K562 (cell line): ENCODE data around the gene NUFIP1. TPM values are rescaled to one million over a fixed set of nuclear protein-coding genes. Genes with fewer than 3 reads are reported as not detected.

Experiments
- ATAC-seq: fragments of 200-7000 bp; cut with Tn5 transposase; 3 replicates; pipeline ENCODE4 v1.9.1; 2020; ENCODE audit warnings: moderate library complexity
- BruUV-seq: library from RNA; stranded (reverse); fragments of 400-500 nt; replicated peaks from 2 replicates; lab custom pipeline; 2021; lab: Mats Ljungman, UMichigan
- CTCF ChIA-PET: fragments of 300-600 bp; formaldehyde crosslinking; extraction: SDS; loops from one replicate; lab custom pipeline; 2021; ENCODE audit warnings: low intra/inter-chr PET ratio; lab: Yijun Ruan, JAX
- POLR2A ChIA-PET: fragments of 300-600, 350-650 bp; sonication (Branson Sonifier 250); formaldehyde crosslinking; extraction: SDS; loops from one replicate; lab custom pipeline; 2021; ENCODE audit warnings: antibody characterized with exemption, inconsistent platforms; lab: Yijun Ruan, JAX
- DNase-seq, 4 experiments: peaks; one replicate each; pipeline versions ENCODE4 v3.0.0 to v3.0.0-alpha.2; 2011 to 2018; ENCODE audit warnings: low spot score in 3 of 4, mixed read lengths in 3 of 4; ENCODE audit errors: extremely low read depth in 1 of 4
- FAIRE-seq: peaks from 2 replicates; lab custom pipeline; 2011; peaks lifted over from hg19 to GRCh38; lab: Jason Lieb, UNC
- H2AFZ ChIP-seq: 2 replicates; pipeline ENCODE4 v1.6.0; 2011; ENCODE audit warnings: low read depth, low read length, control low read depth, inconsistent platforms
- H3K27ac ChIP-seq: fragments of 200-600 bp; 3 replicates; pipeline ENCODE4 v1.8.0; 2011; ENCODE audit warnings: low read depth, mild to moderate bottlenecking, control low read depth, inconsistent platforms, low read length, moderate library complexity, mixed read lengths; ENCODE audit errors: extremely low read depth
- H3K27me3 ChIP-seq, 2 experiments: fragments of 300-600 bp in 1 of 2; 2 replicates in 1 of 2; 3 replicates in 1 of 2; pipeline versions ENCODE4 v1.6.0 to v1.8.0; 2011; ENCODE audit warnings: inconsistent platforms in 2 of 2, low read length in 2 of 2, mild to moderate bottlenecking in 1 of 2, mixed read lengths in 1 of 2, moderate library complexity in 1 of 2; ENCODE audit not compliant: control insufficient read depth in 2 of 2, insufficient read depth in 2 of 2
- H3K36me3 ChIP-seq: fragments of 300-600 bp; 3 replicates; pipeline ENCODE4 v1.8.0; 2011; ENCODE audit warnings: mild to moderate bottlenecking, low read length, inconsistent platforms; ENCODE audit not compliant: control insufficient read depth, insufficient read depth
- H3K4me1 ChIP-seq, 2 experiments: fragments of 200-600 bp in 1 of 2; replicated peaks in 1 of 2; 2 replicates in 1 of 2; 3 replicates in 1 of 2; pipeline versions ENCODE4 v1.5.1 to v1.8.0; 2011; ENCODE audit warnings: inconsistent platforms in 2 of 2, low read length in 2 of 2, mild to moderate bottlenecking in 1 of 2, mixed read lengths in 1 of 2, moderate library complexity in 1 of 2; ENCODE audit not compliant: control insufficient read depth in 2 of 2, insufficient read depth in 2 of 2
- H3K4me2 ChIP-seq: 2 replicates; pipeline ENCODE4 v1.6.1; 2011; ENCODE audit warnings: low read length, control low read depth, inconsistent platforms, mixed read lengths; ENCODE audit not compliant: insufficient read depth
- H3K4me3 ChIP-seq: fragments of 200-600 bp; sonication (generic), shearing (Covaris generic); 2 replicates; pipeline ENCODE4 v1.5.1; 2016; ENCODE audit warnings: control low read depth, inconsistent platforms
- H3K79me2 ChIP-seq: fragments of 200-600 bp; 3 replicates; pipeline ENCODE4 v1.8.0; 2011; ENCODE audit warnings: low read length, inconsistent platforms; ENCODE audit not compliant: control insufficient read depth, insufficient read depth
- H3K9ac ChIP-seq, 2 experiments: 2 replicates each; pipeline versions ENCODE4 v1.6.0 to v1.6.1; 2011; ENCODE audit warnings: low read depth in 2 of 2, low read length in 2 of 2, control low read depth in 1 of 2, inconsistent platforms in 1 of 2, mild to moderate bottlenecking in 1 of 2, mixed read lengths in 1 of 2; ENCODE audit not compliant: insufficient read depth in 1 of 2
- H3K9me1 ChIP-seq: one replicate; pipeline ENCODE4 v1.6.0; 2011; ENCODE audit warnings: inconsistent platforms, mild to moderate bottlenecking, low read length, moderate library complexity; ENCODE audit not compliant: control insufficient read depth, insufficient read depth
- H3K9me3 ChIP-seq: replicated peaks from 2 replicates; pipeline ENCODE4 v1.5.1; 2011; ENCODE audit warnings: low read depth, low read length, inconsistent platforms; ENCODE audit not compliant: control insufficient read depth, insufficient read depth
- H4K20me1 ChIP-seq: replicated peaks from 2 replicates; pipeline ENCODE4 v1.6.1; 2011; ENCODE audit warnings: low read length, inconsistent platforms, mixed read lengths; ENCODE audit not compliant: control insufficient read depth, insufficient read depth
- NRF1 ChIP-seq, 2 experiments: fragments of 450-650 bp; IDR thresholded peaks in 1 of 2; conservative IDR thresholded peaks in 1 of 2; 2 replicates each; pipeline ENCODE4 v1.6.1; 2014; ENCODE audit warnings: mild to moderate bottlenecking in 2 of 2
- SETDB1 ChIP-seq: IDR thresholded peaks from one replicate; pipeline ENCODE4 v1.6.1; 2012; ENCODE audit warnings: low read length, control low read depth, inconsistent platforms
- SLC30A9 ChIP-seq: fragments of 250-450 bp; sonication (Bioruptor Pico); IDR thresholded peaks from 2 replicates; pipeline ENCODE4 v1.8.0; 2022; ENCODE audit warnings: mild to moderate bottlenecking, moderate library complexity
- TAF9B ChIP-seq: fragments of 450-650 bp; IDR thresholded peaks from 2 replicates; pipeline ENCODE4 v1.6.1; 2018; ENCODE audit warnings: mild to moderate bottlenecking; ENCODE audit not compliant: partially characterized antibody
- ZNF23 ChIP-seq: fragments of 250-450 bp; sonication (Bioruptor Pico); IDR thresholded peaks from 2 replicates; pipeline ENCODE4 v1.4.0; 2020; ENCODE audit warnings: mild to moderate bottlenecking
- whole genome bisulfite sequencing: fragments of 100-300 bp; shearing (Covaris generic); methylation state at CpG from one replicate; pipeline ENCODE4 v1.1.6; 2016; ENCODE audit warnings: low coverage, mixed read lengths; ENCODE audit not compliant: insufficient coverage; ENCODE audit errors: missing lambda C conversion rate; 5-methylcytosine and 5-hydroxymethylcytosine counted together
- in situ Hi-C: fragments of 300-500 bp; cut with MboI; formaldehyde crosslinking; loops from 4 replicates; pipeline ENCODE4 v1.15.0; 2018; ENCODE audit warnings: inconsistent platforms, mixed read lengths
- intact Hi-C: fragments of 100-400 bp; cut with micrococcal nuclease; formaldehyde crosslinking; loops from 2 replicates; pipeline ENCODE4 v1.14.2; 2022
- polyA plus RNA-seq, 8 experiments: library from polyadenylated mRNA; depleted of rRNA in 4 of 8; stranded (reverse) in 5 of 8; unstranded in 3 of 8; fragments of >200 nt; fragmentation: Nextera tagmentation in 2 of 8; fragmentation: Illumina TruSeq in 1 of 8; extraction: Ambion mirVana in 2 of 8; extraction: Trizol in 1 of 8; gene quantifications; 2 replicates each; pipeline versions ENCODE4 v1.2.1 to v1.2.3, GENCODE V29; 2011 to 2014; ENCODE audit warnings: inconsistent platforms in 1 of 8, missing spikeins in 1 of 8
- total RNA-seq, 7 experiments: library from RNA; depleted of rRNA in 6 of 7; stranded (reverse); fragments of >200 nt in 6 of 7; fragmentation: Illumina TruSeq in 2 of 7; extraction: Trizol in 2 of 7; gene quantifications; 2 replicates each; pipeline versions ENCODE4 v1.2.1 to v1.2.3, GENCODE V29; 2011 to 2021; ENCODE audit warnings: low replicate concordance in 1 of 7
- TF ChIP-seq, protein P1 (sequence below): fragments of 450-650 bp; IDR thresholded peaks from 2 replicates; pipeline ENCODE4 v1.6.1; 2016; ENCODE audit warnings: missing biosample characterization, missing genetic modification characterization
- TF ChIP-seq, protein P2 (sequence below), 2 experiments: fragments of 250-450 bp in 1 of 2; fragments of 450-650 bp in 1 of 2; sonication (Bioruptor Pico) in 1 of 2; IDR thresholded peaks; 2 replicates each; pipeline versions ENCODE4 v1.6.1 to v1.8.0; 2016 to 2021; ENCODE audit warnings: mild to moderate bottlenecking in 2 of 2, moderate library complexity in 2 of 2, missing compliant biosample characterization in 1 of 2, missing genetic modification characterization in 1 of 2
- TF ChIP-seq, protein P3 (sequence below): sonication (generic); formaldehyde crosslinking; IDR thresholded peaks from 2 replicates; pipeline ENCODE4 v1.8.1; 2023; ENCODE audit warnings: missing genetic modification reagents, mild to moderate bottlenecking, borderline replicate concordance
- TF ChIP-seq, protein P4 (sequence below), 3 experiments: fragments of 200-800 bp in 1 of 3; sonication (Bioruptor generic) in 1 of 3; sonication (generic) in 1 of 3; formaldehyde crosslinking in 1 of 3; IDR thresholded peaks; 2 replicates each; pipeline versions ENCODE4 v1.6.1 to v1.8.0; 2016 to 2022; ENCODE audit warnings: mild to moderate bottlenecking in 2 of 3, missing compliant biosample characterization in 2 of 3, missing genetic modification characterization in 2 of 3, missing genetic modification reagents in 1 of 3

The NUFIP1 gene
- total and polyA plus RNA-seq, 9 of the 15 experiments (the other 6 are each of a cell fraction or from before 2014, with no cell fraction given) = 2.6 to 9.7 (median 4.1) TPM

DNA sequence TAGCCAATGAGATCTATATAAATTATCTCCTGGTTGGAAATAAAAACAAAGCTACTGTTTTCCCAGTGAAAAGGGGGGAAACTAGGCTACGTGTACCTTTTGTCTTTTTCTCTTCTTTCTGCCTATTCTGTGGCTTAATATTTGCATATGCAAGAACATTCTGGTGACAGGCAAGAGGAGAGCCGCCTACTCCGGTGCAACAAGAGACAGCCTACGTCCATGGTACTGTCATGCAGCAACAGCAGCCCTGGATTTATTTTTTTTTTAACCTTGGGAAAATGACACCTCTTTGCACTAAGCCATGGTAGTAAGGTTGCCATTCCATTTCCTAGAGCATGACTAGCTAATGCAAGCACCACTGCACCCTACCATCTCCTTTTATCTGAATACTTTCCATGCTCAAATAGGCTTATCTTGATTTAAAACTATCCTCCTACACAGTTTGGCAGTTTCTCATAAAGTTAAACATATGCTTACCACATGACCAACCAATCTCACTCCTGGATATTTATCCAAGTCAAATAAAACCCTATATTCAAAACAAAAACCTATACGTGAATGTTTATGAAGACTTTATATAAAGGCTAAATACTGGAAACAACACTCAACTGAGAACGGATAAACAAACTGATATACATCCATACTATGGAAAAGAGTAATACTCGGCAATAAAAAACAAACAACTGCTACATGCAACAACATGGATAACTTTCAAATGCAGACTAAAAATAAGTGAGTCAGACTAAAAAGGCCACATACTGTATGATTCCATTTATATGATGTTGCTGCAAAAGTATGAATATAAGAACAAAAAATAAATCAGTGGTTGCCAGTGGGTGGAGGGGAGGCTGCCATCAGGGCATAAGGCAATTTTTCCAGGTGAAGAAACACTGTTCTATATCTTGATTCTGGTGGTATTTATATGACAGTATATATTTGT is 17.3 kb downstream of the NUFIP1 start:
- FAIRE-seq (no peak), ATAC-seq (no peak), DNase-seq (no peak)
- ChIA-PET POLR2A (interaction anchor here (0.5 kb wide), 1 partner anchor 12 kb away, joined by 3 read pairs; no protein-coding TSS in a partner anchor), CTCF (interaction anchor here (0.7 to 1.6 kb wide), 3 partner anchors 338 to 519 kb away, joined by 3 to 6 read pairs (median 3); no protein-coding TSS in a partner anchor)
- Histone ChIP-seq H3K27ac (no peak overlapping the region), H3K9me1 (peaks cover 3% of the 10 kb centered on the region), H3K4me3 (no peak overlapping the region), H3K27me3 (no peaks in the 10 kb centered on the region), H3K36me3 (peaks cover 56% of the 10 kb centered on the region), H3K4me1 (peaks cover 0 to 3% of the 10 kb centered on the region in 2 experiments; a peak in 1 of 5 replicates), H3K9ac (no peak overlapping the region), H3K79me2 (no peaks in the 10 kb centered on the region), H3K9me3 (no peaks in the 10 kb centered on the region), H4K20me1 (no peaks in the 10 kb centered on the region), H3K4me2 (no peak overlapping the region), H2AFZ (no peak overlapping the region)
- in situ Hi-C loops = loop anchor here (10.0 kb wide), 1 partner anchor 487 kb away; no protein-coding TSS in a partner anchor
- 82% methylated on average over 6 of the region's 7 CpGs for WGBS
- intact Hi-C loops = loop anchor here (2.0 kb wide), 1 partner anchor 337 kb away; no protein-coding TSS in a partner anchor
- no TSS peak for BruUV-seq
- TF ChIP-seq, protein P1, sequence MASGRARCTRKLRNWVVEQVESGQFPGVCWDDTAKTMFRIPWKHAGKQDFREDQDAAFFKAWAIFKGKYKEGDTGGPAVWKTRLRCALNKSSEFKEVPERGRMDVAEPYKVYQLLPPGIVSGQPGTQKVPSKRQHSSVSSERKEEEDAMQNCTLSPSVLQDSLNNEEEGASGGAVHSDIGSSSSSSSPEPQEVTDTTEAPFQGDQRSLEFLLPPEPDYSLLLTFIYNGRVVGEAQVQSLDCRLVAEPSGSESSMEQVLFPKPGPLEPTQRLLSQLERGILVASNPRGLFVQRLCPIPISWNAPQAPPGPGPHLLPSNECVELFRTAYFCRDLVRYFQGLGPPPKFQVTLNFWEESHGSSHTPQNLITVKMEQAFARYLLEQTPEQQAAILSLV = no peak
- TF ChIP-seq TAF9B = no peak
- no peak for TF ChIP-seq NRF1 (conservative IDR thresholded peaks at IDR 0.05 in 1 of 2, IDR thresholded peaks at IDR 0.05 in 1 of 2)
- TF ChIP-seq, protein P2, sequence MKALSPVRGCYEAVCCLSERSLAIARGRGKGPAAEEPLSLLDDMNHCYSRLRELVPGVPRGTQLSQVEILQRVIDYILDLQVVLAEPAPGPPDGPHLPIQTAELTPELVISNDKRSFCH (CRISPR knock-in tag; IDR thresholded peaks at IDR 0.05) = no peak
- TF ChIP-seq, protein P2 (tag; IDR thresholded peaks at IDR 0.05) = no peak
- TF ChIP-seq, protein P3, sequence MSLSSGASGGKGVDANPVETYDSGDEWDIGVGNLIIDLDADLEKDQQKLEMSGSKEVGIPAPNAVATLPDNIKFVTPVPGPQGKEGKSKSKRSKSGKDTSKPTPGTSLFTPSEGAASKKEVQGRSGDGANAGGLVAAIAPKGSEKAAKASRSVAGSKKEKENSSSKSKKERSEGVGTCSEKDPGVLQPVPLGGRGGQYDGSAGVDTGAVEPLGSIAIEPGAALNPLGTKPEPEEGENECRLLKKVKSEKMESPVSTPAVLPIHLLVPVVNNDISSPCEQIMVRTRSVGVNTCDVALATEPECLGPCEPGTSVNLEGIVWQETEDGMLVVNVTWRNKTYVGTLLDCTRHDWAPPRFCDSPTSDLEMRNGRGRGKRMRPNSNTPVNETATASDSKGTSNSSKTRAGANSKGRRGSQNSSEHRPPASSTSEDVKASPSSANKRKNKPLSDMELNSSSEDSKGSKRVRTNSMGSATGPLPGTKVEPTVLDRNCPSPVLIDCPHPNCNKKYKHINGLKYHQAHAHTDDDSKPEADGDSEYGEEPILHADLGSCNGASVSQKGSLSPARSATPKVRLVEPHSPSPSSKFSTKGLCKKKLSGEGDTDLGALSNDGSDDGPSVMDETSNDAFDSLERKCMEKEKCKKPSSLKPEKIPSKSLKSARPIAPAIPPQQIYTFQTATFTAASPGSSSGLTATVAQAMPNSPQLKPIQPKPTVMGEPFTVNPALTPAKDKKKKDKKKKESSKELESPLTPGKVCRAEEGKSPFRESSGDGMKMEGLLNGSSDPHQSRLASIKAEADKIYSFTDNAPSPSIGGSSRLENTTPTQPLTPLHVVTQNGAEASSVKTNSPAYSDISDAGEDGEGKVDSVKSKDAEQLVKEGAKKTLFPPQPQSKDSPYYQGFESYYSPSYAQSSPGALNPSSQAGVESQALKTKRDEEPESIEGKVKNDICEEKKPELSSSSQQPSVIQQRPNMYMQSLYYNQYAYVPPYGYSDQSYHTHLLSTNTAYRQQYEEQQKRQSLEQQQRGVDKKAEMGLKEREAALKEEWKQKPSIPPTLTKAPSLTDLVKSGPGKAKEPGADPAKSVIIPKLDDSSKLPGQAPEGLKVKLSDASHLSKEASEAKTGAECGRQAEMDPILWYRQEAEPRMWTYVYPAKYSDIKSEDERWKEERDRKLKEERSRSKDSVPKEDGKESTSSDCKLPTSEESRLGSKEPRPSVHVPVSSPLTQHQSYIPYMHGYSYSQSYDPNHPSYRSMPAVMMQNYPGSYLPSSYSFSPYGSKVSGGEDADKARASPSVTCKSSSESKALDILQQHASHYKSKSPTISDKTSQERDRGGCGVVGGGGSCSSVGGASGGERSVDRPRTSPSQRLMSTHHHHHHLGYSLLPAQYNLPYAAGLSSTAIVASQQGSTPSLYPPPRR = no peak
- no peak for TF ChIP-seq ZNF23 (CRISPR knock-in tag)
- TF ChIP-seq, protein P4, sequence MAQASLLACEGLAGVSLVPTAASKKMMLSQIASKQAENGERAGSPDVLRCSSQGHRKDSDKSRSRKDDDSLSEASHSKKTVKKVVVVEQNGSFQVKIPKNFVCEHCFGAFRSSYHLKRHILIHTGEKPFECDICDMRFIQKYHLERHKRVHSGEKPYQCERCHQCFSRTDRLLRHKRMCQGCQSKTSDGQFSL (CRISPR knock-in tag; IDR thresholded peaks at IDR 0.05) = no peak
- TF ChIP-seq, protein P4 (tag; IDR thresholded peaks at IDR 0.05) = no peak
- TF ChIP-seq SLC30A9 = no peak
- no peak for TF ChIP-seq SETDB1
